HEK293 (cell line): Measurements from ENCODE around the gene ANTXR1.

Experiments
- ZFP3 ChIP-seq: fragments of 450-650 bp; formaldehyde crosslinking; IDR thresholded peaks from 2 replicates; pipeline ENCODE4 v1.5.1; 2016; ENCODE audit warnings: low read depth, missing biosample characterization, missing genetic modification characterization
- ZNF274 ChIP-seq, 2 experiments: fragments of 200-500 bp in 1 of 2; fragments of 450-650 bp in 1 of 2; sonication (Bioruptor generic) in 1 of 2; formaldehyde crosslinking in 1 of 2; IDR thresholded peaks; 2 replicates each; pipeline versions ENCODE4 v1.5.1 to v1.6.1; 2014 to 2016; ENCODE audit warnings: borderline replicate concordance in 1 of 2, inconsistent platforms in 1 of 2, low read length in 1 of 2, missing biosample characterization in 1 of 2, missing genetic modification characterization in 1 of 2
- ZNF843 ChIP-seq: fragments of 450-650 bp; formaldehyde crosslinking; IDR thresholded peaks from 2 replicates; pipeline ENCODE4 v1.5.1; 2016; ENCODE audit warnings: missing biosample characterization, missing genetic modification characterization

GRCh38 chr2:69031466-69031865, 18.5 kb downstream of the ANTXR1 start:
- TF ChIP-seq ZFP3 (no peak), ZNF843 (tag by site-specific recombination) (no peak), ZNF274 (IDR thresholded peaks at IDR 0.05; ENCODE audit: low read length) (no peak), ZNF274 (tag by site-specific recombination; IDR thresholded peaks at IDR 0.05; ENCODE audit: borderline replicate concordance) (no peak)
